ENCODE data around the gene NRSN2. TPM values are rescaled to one million over a fixed set of nuclear protein-coding genes. Genes with fewer than 3 reads are reported as not detected.

Gene NRSN2
- total and polyA plus RNA-seq, 2 donors (not counting 3 experiments of a cell fraction or from before 2014, with no cell fraction given) = 36.9 to 64.1 TPM

DNA sequence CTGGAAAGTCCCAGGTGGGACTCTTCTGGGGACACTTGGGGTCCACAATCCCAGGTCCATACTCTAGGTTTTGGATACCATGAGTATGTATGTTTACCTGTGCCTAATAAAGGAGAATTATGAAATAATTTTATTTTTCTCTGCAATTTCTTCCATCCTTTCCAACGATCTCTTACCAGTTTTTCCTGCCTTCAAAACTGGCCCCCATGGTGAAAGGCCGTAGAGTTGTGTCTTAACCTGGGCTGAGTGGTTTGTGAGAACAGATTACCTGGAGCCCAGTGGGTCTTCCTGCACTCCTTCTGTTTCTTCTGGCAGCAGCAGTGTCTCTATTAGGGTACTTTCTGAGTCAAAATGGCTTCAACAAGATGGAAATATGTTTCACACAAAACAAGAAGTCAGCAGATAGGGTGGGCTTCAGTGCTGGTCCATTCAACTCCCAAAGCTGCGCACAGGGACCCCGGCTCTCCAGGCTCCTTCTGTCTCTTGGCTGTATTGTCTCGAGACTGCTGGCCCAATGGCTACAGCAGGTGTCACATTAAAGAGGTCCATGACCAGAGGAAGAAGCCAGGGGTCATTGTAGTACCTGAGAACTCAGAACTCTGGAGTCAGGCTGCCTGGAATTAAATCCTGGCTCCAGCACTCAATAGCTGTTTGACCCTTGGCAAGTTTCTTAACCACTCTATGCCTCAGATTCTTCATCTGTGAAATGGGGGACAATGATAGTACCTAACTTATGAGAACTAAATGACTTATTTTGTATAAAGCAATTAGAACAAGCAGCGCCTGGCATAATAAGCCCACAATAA lies 50.7 kb downstream of the NRSN2 start:
- Histone ChIP-seq H3K4me1 (ENCODE audit: control insufficient read depth, extremely low read depth, insufficient read depth, low read length) (no peaks in the 10 kb centered on the region), H3K9ac (replicated peaks; ENCODE audit: extremely low read depth, insufficient read depth, low read length) (no peak overlapping the region), H3K4me3 (replicated peaks in 1 of 3; ENCODE audit: insufficient read depth in 1 of 3, low read depth in 1 of 3, low read length in 3 of 3) (no peak overlapping the region), H3K9me1 (replicated peaks; ENCODE audit: control insufficient read depth, extremely low read depth, insufficient read depth, low read length) (no peaks in the 10 kb centered on the region), H3K27me3 (ENCODE audit: control insufficient read depth in 2 of 2, insufficient read depth in 2 of 2, low read length in 2 of 2) (no peaks in the 10 kb centered on the region), H3K4me2 (ENCODE audit: insufficient read depth, low read length) (no peak overlapping the region), H3K79me2 (ENCODE audit: control insufficient read depth, insufficient read depth, low read length) (no peaks in the 10 kb centered on the region), H4K20me1 (replicated peaks; ENCODE audit: control insufficient read depth, extremely low read depth, insufficient read depth, low read length) (no peaks in the 10 kb centered on the region), H3K36me3 (ENCODE audit: control insufficient read depth in 2 of 2, extremely low read depth in 1 of 2, insufficient read depth in 2 of 2, low read length in 2 of 2) (peaks cover 3 to 20% of the 10 kb centered on the region in 2 experiments), H3K9me3 (replicated peaks; ENCODE audit: control insufficient read depth, insufficient read depth, low read length) (no peaks in the 10 kb centered on the region), H3K27ac (ENCODE audit: insufficient read depth, low read depth, low read length) (no peak overlapping the region), H2AFZ (ENCODE audit: low read depth, low read length) (no peak overlapping the region)
- DNase-seq (ENCODE audit: low read depth, low spot score) = no peak
- no peak for FAIRE-seq
- ChIA-PET POLR2A (no interaction called here), CTCF (interaction anchor here (0.8 to 2.4 kb wide), 2 partner anchors 10 to 51 kb away, joined by 3 to 10 read pairs; partner anchors contain the start of gene NRSN2)
- TF ChIP-seq, protein P1, sequence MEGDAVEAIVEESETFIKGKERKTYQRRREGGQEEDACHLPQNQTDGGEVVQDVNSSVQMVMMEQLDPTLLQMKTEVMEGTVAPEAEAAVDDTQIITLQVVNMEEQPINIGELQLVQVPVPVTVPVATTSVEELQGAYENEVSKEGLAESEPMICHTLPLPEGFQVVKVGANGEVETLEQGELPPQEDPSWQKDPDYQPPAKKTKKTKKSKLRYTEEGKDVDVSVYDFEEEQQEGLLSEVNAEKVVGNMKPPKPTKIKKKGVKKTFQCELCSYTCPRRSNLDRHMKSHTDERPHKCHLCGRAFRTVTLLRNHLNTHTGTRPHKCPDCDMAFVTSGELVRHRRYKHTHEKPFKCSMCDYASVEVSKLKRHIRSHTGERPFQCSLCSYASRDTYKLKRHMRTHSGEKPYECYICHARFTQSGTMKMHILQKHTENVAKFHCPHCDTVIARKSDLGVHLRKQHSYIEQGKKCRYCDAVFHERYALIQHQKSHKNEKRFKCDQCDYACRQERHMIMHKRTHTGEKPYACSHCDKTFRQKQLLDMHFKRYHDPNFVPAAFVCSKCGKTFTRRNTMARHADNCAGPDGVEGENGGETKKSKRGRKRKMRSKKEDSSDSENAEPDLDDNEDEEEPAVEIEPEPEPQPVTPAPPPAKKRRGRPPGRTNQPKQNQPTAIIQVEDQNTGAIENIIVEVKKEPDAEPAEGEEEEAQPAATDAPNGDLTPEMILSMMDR (IDR thresholded peaks at IDR 0.05; ENCODE audit: extremely low read depth in 1 of 2, insufficient read depth in 1 of 2, low read depth in 1 of 2, low read length in 2 of 2) = no peak
- TF ChIP-seq POLR2A (IDR thresholded peaks at IDR 0.05; ENCODE audit: low read depth, low read length) (no peak), JUN (IDR thresholded peaks at IDR 0.05; ENCODE audit: borderline replicate concordance, insufficient read depth, insufficient read length, low read depth) (no peak), EZH2 (IDR thresholded peaks at IDR 0.05; ENCODE audit: borderline replicate concordance, low read depth, low read length, severe bottlenecking) (no peak), FOS (IDR thresholded peaks at IDR 0.05; ENCODE audit: borderline replicate concordance, insufficient read depth, low read length) (no peak), MYC (IDR thresholded peaks at IDR 0.05; ENCODE audit: low read depth, low read length) (no peak), POLR2AphosphoS5 (IDR thresholded peaks at IDR 0.05; ENCODE audit: insufficient read depth, low read depth, low read length) (no peak), GATA2 (IDR thresholded peaks at IDR 0.05; ENCODE audit: insufficient read depth, insufficient read length, low read depth, low read length) (no peak)
- TF ChIP-seq, protein P2, sequence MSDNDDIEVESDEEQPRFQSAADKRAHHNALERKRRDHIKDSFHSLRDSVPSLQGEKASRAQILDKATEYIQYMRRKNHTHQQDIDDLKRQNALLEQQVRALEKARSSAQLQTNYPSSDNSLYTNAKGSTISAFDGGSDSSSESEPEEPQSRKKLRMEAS (IDR thresholded peaks at IDR 0.05; ENCODE audit: insufficient read depth, insufficient read length) = no peak
- intact Hi-C loops (cut with micrococcal nuclease) (no loop called here), dilution Hi-C loops (cut with MboI; ENCODE audit: extremely low pct_ligation_motif_present, low sequenced_read_pairs) (no loop called here)
- no TSS peak for BruUV-seq (replicated peaks)
